LHCN-M2 (cell line): Measurements from ENCODE around the gene SIRPB2. TPM values are rescaled to one million over a fixed set of nuclear protein-coding genes. Genes with fewer than 3 reads are reported as not detected.
"Not testable (repeated sequence)": the region's sequence is repeated elsewhere in the genome, so short reads cannot be mapped to it uniquely, and the experiment has no call there.

ENCODE experiments used
- DNase-seq: peaks from one replicate; pipeline ENCODE4 v3.0.0-alpha.2; 2012; ENCODE audit warnings: low read depth
- total RNA-seq: library from RNA; depleted of rRNA; stranded (reverse); fragments of >200 nt; gene quantifications from 2 replicates; pipeline ENCODE4 v1.2.3, GENCODE V29; 2014

Gene SIRPB2
- total RNA-seq, 1 experiment from 2014 or later = not detected

GRCh38 chr20:1499528-1500420 is 8.6 kb upstream of the SIRPB2 start:
- DNase-seq = no peak

DNA sequence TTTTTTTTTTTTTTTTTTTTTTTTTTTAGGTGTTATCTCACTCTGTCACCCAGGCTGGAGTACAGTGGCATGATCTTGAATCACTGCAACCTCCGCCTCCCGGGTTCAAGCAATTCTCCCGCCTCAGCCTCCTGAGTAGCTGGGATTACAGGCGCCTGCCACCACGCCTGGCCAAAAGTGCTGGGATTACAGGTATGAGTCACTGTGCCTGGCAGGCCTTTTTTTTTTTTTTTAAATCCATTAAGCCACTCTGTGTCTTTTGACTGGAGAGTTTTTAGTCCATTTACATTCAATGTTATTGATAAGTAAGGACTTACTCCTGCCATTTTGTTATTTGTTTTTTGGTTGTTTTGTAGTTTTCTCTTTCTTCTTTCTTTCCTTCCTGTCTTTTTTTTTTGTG is 6.2 kb upstream of the SIRPB2 start:
- DNase-seq = not testable (repeated sequence)

DNA sequence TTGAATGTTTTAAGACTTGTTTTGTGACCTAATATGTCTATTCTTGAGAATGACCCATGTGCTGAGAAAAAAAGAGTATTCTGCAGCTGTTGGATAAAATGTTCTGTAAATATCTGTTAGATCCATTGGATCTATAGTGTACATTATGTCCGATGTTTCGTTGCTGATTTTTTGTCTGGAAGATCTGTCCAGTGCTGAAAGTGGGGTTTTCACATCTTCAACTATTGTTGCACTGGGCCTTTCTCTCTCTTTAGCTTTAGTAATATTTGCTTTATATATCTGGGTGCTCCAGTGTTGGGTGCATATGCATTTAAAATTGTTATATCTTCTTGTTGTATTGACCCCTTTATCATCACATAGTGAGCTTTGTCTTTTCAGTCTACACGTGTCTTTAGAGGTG is 5.7 kb upstream of the SIRPB2 start:
- DNase-seq = no peak

- no peak for DNase-seq
Measured at GRCh38 chr20:1494436-1494835, 3.2 kb upstream of the SIRPB2 start.

DNA sequence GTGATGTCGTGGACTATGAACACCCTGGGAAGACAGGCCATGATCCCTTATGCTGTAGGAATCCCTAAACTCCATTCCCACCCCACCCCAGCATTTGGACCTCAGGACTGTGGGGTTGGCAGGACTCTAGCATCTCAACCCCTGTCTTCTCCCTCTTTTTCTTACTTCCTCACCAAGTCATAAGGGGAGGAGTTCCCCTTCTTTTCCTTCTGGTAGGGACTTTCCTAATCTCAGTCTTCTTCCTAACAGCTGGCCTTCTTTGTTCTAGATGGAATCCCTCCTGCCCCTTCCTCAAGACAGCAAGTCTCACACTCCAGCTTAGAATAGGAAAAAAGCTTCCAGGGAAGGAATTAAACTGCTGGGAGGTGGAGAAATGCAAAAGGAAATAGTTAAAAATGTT is 2.3 kb upstream of the SIRPB2 start:
- DNase-seq = no peak

GRCh38 chr20:1491860-1492642 is 831 bp upstream of the SIRPB2 start:
- DNase-seq = no peak

GRCh38 chr20:1490643-1491195 is 501 bp downstream of the SIRPB2 start:
- no peak for DNase-seq

- DNase-seq = peak; percentile 34
Measured at GRCh38 chr20:1489764-1490436, 1.3 kb downstream of the SIRPB2 start.

DNA sequence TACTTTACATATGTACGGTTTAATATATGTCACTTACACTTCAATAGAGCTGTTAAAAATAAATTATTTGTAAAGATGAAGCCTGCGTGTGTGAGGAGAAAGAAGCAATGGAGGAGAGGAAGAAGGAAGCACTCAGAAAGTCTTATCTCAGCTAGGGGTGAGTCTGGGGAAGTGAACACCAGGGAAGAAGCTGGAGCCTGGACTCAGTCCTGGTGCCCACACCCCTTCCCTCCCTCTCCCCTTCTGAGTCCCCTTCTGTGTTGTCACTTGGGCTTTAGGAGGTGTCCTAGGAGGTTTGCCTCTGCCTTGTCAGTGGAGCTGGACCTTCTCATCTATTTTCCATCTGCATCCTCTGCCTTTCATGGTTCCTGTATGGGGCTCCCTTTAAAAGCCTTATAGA is 1.9 kb downstream of the SIRPB2 start:
- no peak for DNase-seq

DNA sequence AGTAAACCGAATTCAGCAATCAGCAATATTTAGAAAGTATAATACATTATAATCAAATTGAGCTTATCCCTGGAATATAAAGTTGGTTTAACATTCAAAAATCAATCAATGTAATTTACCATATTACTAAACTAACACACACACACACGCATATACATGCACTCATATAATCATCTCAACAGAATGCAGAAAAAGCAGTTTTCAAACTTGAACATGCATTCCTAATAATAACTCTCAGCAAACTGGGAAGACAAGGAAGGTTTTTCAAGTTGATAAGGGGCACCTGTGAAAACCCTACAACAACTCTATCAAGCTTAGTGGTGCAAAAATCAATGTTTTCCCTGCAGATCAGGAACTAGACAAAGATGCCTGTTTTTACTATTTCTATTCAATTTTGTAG is 4.7 kb downstream of the SIRPB2 start:
- no peak for DNase-seq

DNA sequence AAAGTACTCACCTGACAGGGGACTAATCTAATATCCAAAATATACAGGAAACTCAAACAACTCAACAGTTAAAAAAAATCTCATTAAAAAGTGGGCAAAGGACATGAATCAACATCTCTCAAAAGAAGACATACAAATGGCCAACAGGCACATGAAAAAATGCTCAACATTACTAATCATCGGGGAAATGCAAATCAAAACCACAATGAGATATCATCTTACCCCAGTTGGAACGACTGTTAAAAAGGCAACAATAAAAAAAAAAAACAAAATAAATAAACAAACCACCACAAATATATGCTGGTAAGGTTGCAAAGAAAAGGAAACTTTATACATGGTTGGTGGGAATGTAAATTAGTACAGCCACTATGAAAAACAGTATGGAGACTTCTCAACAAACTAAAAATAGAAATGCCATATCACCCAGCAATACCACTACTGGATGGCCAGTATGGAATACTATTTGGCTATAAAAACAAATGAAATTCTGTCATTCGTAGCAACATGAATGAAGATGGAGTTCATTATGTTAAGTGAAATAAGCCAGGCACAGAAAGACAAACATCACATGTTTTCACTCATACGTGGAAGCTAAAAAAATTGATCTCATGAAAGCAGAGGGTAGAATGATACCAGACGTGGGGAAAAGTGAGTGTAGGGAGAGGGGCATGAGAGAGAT is 6.6 kb downstream of the SIRPB2 start:
- peak; percentile 75 for DNase-seq

DNA sequence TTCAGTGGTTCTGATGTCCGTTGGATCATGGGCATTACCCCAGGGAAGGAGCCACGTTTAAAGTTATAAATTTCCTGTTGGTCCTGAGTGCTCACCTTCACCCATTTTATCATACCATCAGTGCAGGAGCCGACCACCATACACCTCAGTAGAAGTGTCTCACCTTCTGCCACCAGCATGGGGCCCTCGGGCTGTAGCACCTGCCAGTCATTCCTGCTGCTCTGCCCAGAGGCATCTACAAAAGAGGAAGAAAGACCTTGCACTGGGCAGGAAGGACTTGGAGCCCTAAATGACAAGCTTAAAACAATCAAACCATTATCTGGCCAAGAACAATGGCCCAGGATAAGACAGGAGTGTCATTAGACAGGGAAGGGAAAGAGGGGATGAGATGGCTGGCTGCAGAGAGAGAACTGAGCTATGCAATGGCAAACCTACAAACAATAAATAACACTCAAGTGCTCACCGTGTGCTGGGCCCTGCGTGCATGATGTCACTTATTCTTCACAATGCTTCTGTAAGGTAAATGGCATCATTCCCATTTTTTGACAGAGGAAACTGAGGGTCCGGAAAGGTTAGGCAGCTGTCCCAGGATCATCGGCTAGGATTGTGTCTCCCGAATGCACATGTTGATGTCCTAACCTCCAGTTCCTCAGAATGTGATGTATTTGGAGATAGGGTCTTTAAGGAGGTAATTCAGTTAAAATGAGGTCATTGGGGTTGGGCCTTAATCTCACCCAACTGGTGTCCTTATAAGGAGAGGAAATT is 11.2 kb downstream of the SIRPB2 start:
- no peak for DNase-seq

DNA sequence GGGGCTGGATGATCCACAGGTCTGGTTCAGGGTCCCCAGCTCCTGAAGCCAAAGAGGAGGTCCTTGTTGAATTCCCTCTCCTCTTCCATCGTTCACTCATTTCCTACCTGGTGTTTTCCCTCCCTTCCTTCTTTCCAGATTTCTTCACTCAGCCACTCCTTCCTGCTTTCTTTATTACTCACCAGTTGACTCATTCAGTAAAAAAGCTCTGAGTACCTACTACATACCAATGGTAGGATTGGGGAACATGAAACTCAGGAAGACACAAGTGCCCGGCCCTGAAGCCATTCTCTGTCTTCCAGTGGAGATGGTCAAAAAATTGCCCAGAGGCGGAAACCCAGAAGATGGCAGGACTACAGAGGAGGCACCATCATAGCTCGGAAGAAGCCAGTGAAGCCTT is 12.7 kb downstream of the SIRPB2 start:
- peak; percentile 67 for DNase-seq

- no peak for DNase-seq
Measured at GRCh38 chr20:1477896-1478490, 13.2 kb downstream of the SIRPB2 start.

DNA sequence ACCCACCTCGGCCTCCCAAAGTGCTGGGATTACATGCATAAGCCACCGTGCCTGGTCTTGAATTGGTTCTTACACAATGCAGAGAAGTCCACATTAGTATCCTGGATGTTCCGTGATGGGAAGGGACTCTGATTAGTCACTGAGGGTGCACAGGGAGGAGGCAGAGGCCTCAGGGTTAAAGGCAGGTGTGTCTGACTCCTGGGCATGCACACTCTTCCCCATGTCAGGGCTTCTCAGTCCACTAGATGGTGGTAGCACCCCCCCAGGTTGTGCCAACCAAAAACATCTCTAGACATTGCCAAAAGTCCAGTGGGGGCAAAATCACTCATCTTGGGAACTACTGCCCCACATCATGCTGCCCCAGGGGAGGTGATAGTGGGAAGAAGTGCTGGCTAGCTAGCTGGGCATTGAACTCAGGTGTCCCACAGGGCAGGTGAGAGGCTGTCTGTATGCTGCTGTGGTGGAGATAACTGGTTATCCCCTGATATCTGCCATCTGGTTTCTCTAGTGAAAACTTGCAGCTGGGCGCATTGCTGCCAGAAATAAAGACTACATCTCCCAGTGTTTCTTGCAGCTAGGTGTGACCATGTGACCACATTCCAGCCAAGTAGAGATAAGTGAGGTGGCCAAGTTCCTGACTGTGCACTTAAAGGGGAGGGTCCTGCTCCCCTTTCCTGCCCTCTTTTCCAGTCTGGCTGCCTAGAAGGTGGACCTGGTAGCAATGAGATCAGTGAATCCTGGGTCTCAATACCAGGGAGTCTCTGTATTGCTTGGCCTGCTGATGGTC is 16.2 kb downstream of the SIRPB2 start:
- DNase-seq = no peak

DNA sequence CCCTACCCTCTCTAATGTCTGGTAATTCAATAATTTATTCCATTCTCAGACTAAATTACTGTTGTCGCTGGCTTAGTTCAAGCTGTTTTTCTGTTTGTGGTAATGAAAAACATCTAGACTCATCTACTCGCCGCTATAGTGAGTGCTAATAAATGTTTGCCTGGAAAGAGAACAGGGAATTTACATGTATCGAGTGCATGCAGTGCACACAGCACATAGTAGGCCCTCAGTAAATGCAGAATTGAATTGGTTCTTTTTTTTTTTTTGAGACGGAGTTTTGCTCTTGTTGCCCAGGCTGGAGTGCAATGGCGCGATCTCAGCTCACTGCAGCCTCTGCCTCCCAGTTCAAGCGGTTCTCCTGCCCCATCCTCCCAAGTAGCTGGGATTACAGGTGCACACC is 16.9 kb downstream of the SIRPB2 start:
- no peak for DNase-seq

DNA sequence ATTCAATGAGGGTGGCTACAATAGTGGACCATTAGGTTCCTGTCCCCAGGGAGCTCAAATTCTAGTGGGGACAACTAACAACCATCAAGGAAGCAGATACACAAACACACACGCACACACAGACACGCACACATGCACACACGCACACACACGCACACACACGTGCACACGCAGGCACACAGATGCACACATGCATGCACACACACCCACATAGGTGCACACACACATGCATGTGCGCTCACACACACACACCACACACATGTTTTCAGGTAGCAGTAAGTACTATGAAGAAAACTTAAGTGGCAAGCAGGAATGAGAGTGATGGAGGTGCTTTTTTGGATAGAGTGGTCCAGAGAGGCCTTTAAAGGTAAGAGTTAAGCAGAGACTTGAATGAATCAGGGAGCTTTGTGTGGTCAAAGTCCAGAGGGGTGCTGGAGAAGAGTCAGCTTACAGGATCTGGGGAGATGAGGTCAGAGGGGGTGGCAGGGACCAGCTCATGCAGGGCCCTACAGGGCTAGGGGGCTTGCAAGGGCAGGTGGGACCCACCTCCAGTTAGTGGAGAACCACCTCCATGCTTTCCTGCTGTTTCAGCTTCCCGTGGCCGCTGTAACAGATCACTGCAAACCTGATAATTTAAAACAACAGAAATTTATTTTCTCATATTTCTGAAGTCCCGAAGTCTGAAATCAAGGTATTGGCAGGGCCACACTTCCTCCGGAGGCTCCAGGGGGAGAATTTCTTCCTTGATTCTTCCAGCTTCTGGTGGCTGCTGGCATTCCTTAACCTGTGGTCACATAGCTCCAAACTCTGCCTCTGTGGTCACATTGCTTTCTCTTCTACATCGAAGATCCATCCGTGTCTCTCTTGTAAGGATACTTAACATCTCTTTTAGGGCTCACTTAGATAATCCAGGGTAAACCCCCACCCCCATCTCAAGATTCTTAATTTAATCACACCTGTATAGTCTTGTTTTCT is 17.7 kb downstream of the SIRPB2 start:
- no peak for DNase-seq
